ENCODE results near the gene MAD2L2.

Gene MAD2L2

GRCh38 chr1:11654939-11655808 is 25.8 kb downstream of the MAD2L2 start:
- no peak for TF ChIP-seq CTCF (IDR thresholded peaks at IDR 0.05; ENCODE audit: control insufficient read depth, extremely low read depth, insufficient read depth)
- peak overlapping the region; percentile 67 for H3K4me3 ChIP-seq (ENCODE audit: low read depth, low read length)
- no peak for DNase-seq (ENCODE audit: low read depth)

GRCh38 chr1:11654137-11654938 is 26.6 kb downstream of the MAD2L2 start, which contains the start of the genes FBXO2 and FBXO44:
TSS of gene FBXO2 (minus strand) at chr1:11654429. CDS start at chr1:11654340, 89 bp downstream.
TSS of gene FBXO44 (plus strand) at chr1:11654877. CDS start at chr1:11655836, 959 bp downstream.
- no peak for TF ChIP-seq CTCF (IDR thresholded peaks at IDR 0.05; ENCODE audit: control insufficient read depth, extremely low read depth, insufficient read depth)
- no peak for DNase-seq (ENCODE audit: low read depth)
- peak within 1 kb of the TSS; percentile 67 for H3K4me3 ChIP-seq (ENCODE audit: low read depth, low read length)

GRCh38 chr1:11653861-11654136 is 27.1 kb downstream of the MAD2L2 start:
- DNase-seq (ENCODE audit: low read depth), result no peak
- H3K4me3 ChIP-seq (ENCODE audit: low read depth, low read length), result no peak overlapping the region
- no peak for TF ChIP-seq CTCF (IDR thresholded peaks at IDR 0.05; ENCODE audit: control insufficient read depth, extremely low read depth, insufficient read depth)

GRCh38 chr1:11653101-11653860 is 27.7 kb downstream of the MAD2L2 start:
- no peak overlapping the region for H3K4me3 ChIP-seq (ENCODE audit: low read depth, low read length)
- TF ChIP-seq CTCF (IDR thresholded peaks at IDR 0.05; ENCODE audit: control insufficient read depth, extremely low read depth, insufficient read depth), result no peak
- DNase-seq (ENCODE audit: low read depth), result no peak

- no peak overlapping the region for H3K4me3 ChIP-seq (ENCODE audit: low read depth, low read length)
- TF ChIP-seq CTCF (IDR thresholded peaks at IDR 0.05; ENCODE audit: control insufficient read depth, extremely low read depth, insufficient read depth), result no peak
- no peak for DNase-seq (ENCODE audit: low read depth)
Measured at GRCh38 chr1:11652203-11652780, 28.7 kb downstream of the MAD2L2 start.

- DNase-seq (ENCODE audit: low read depth), result no peak
- no peak for TF ChIP-seq CTCF (IDR thresholded peaks at IDR 0.05; ENCODE audit: control insufficient read depth, extremely low read depth, insufficient read depth)
- H3K4me3 ChIP-seq (ENCODE audit: low read depth, low read length), result no peak overlapping the region
Measured at GRCh38 chr1:11651017-11651416, 29.9 kb downstream of the MAD2L2 start.

Measured in LNCaP clone FGC (cell line).